ENCODE data around the gene ZC3HAV1. TPM values are rescaled to one million over a fixed set of nuclear protein-coding genes. Genes with fewer than 3 reads are reported as not detected.

Gene ZC3HAV1
- total RNA-seq, 1 donor from 2014 or later, result 36.0 TPM

DNA sequence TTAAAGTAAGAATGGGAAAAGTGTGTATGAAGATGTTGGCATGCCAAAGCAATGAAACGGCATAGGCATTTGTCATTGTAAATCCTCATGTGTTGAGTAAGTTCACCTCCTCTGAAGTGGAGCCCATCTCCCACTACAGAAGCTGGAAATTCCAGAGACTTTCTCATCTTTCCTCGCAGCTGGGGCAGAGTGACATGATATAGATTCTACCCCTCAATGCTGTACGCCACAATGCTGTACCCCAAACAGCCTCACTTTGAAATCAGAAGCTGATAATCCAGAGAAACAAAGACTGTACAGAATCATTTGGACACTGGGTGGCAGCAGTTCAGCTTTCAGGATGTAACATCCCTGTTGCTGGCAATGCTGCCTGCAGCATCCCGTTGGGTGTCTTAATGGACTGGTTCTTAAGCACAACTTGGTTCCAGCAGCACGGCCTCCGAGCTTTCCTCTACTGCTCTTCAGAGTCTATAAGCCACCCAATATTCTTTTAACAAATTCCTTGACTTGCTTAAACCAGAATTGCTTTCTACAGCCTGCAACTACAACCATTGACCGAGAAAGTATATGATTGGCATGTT lies 92.5 kb downstream of the ZC3HAV1 start:
- intact Hi-C loops (cut with DNase I), result no loop called here
- peak; percentile 67 for TF ChIP-seq CTCF (IDR thresholded peaks at IDR 0.05)
- no peak overlapping the region for H3K4me3 ChIP-seq

DNA sequence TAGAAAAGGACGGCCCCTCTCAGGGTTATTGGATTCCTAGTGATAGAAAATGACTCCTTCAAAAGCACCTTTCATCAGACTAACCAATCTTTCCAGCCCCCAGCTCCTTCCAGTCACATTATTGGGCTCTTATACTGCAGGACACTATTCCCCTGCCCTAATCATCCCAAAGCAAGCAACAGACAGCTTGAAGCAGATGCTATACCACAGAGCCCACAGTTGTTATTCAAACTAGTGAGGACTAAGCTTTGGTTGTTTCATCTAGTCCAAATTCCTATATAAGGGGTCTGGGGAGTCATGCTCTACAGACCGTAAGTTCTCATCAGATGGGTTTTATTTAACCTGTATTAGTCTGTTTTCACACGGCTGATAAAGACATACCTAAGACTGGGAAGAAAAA lies 98.1 kb downstream of the ZC3HAV1 start:
- Histone ChIP-seq H3K4me3 (no peak overlapping the region), H3K9me3 (no peaks in the 10 kb centered on the region), H3K27ac (no peak overlapping the region), H3K36me3 (no peaks in the 10 kb centered on the region), H3K27me3 (no peaks in the 10 kb centered on the region), H3K4me1 (no peaks in the 10 kb centered on the region)
- DNase-seq (no peak), ATAC-seq (no peak)
- no peak for TF ChIP-seq CTCF (IDR thresholded peaks at IDR 0.05)
- intact Hi-C loops (cut with DNase I), result no loop called here

More for the DNA sequence above, 92.5 kb downstream of the ZC3HAV1 start:
- no peaks in the 10 kb centered on the region for H3K9me3 ChIP-seq
- no peaks in the 10 kb centered on the region for H3K4me1 ChIP-seq
- peak; percentile 91 for ATAC-seq
- no peaks in the 10 kb centered on the region for H3K27me3 ChIP-seq
- H3K36me3 ChIP-seq, result no peaks in the 10 kb centered on the region
- DNase-seq, result no peak
- H3K27ac ChIP-seq, result no peak overlapping the region

- Histone ChIP-seq H3K9me3 (peaks cover 10% of the 10 kb centered on the region), H3K27ac (no peak overlapping the region), H3K27me3 (no peaks in the 10 kb centered on the region), H3K36me3 (no peaks in the 10 kb centered on the region), H3K4me3 (no peak overlapping the region), H3K4me1 (no peaks in the 10 kb centered on the region)
- intact Hi-C loops (cut with DNase I), result no loop called here
- ATAC-seq (no peak), DNase-seq (no peak)
- TF ChIP-seq CTCF (IDR thresholded peaks at IDR 0.05), result no peak
Observed at GRCh38 chr7:139004321-139005090, 105.0 kb downstream of the ZC3HAV1 start.

DNA sequence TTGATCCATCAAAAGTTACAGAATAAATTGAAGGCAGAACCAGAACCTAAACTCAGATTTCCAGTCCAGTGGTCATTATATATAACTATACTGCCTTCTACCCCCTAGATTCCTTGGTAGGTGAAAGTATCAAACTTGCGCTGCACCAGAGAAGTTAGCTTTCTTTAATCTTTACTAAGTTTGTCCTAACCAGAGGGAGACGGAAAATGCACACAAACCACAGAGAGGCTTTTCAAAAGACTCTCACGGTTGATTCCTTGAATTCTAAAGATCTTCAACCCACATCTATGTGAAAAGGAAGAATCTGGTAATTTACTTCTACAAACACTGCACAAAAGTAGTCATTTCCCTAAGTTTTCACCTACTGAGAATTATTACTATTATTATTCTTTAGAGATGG lies 110.1 kb downstream of the ZC3HAV1 start:
- H3K27me3 ChIP-seq, result no peaks in the 10 kb centered on the region
- H3K4me1 ChIP-seq, result no peaks in the 10 kb centered on the region
- no peak overlapping the region for H3K27ac ChIP-seq
- ATAC-seq (no peak), DNase-seq (no peak)
- no peak overlapping the region for H3K4me3 ChIP-seq
- H3K9me3 ChIP-seq, result peaks cover 7% of the 10 kb centered on the region
- intact Hi-C loops (cut with DNase I), result no loop called here
- H3K36me3 ChIP-seq, result no peaks in the 10 kb centered on the region
- no peak for TF ChIP-seq CTCF (IDR thresholded peaks at IDR 0.05)

Other genes with a start within 250 kb of the ZC3HAV1 start
- gene KIAA1549, start 128.3 kb downstream of the ZC3HAV1 start, total RNA-seq, result 5.7 TPM
- gene ZC3HAV1L, start 73.7 kb downstream of the ZC3HAV1 start, total RNA-seq, result 6.4 TPM
- gene UBN2, start 121.5 kb upstream of the ZC3HAV1 start, total RNA-seq, result 23.5 TPM
- gene FMC1, start 231.6 kb upstream of the ZC3HAV1 start, total RNA-seq, result 11.4 TPM